Liver (tissue), 9 donors: ENCODE results near the gene HADHA. TPM values are rescaled to one million over a fixed set of nuclear protein-coding genes. Genes with fewer than 3 reads are reported as not detected.
"Not testable (repeated sequence)": the region's sequence is repeated elsewhere in the genome, so short reads cannot be mapped to it uniquely, and the experiment has no call there.

ENCODE experiments used
- DNase-seq: peaks from one replicate; pipeline ENCODE4 v3.0.0-alpha.2; 2017; ENCODE audit warnings: low spot score
- H3K27ac ChIP-seq, 2 donors: one replicate each; pipeline ENCODE4 v1.7.0; 2013; ENCODE audit warnings: inconsistent platforms in 2 of 2, low read length in 2 of 2, control low read depth in 1 of 2, low read depth in 1 of 2, mild to moderate bottlenecking in 1 of 2
- H3K27me3 ChIP-seq, 4 donors: one replicate each; pipeline versions ENCODE4 v1.6.1 to v1.7.0; 2013; ENCODE audit warnings: low read length in 3 of 4, inconsistent platforms in 1 of 4, mild to moderate bottlenecking in 1 of 4, moderate library complexity in 1 of 4; ENCODE audit not compliant: control insufficient read depth in 4 of 4, insufficient read depth in 4 of 4
- H3K36me3 ChIP-seq, 4 donors: one replicate each; pipeline versions ENCODE4 v1.6.1 to v1.7.0; 2013; ENCODE audit warnings: low read length in 3 of 4, mild to moderate bottlenecking in 3 of 4, low read depth in 1 of 4, moderate library complexity in 1 of 4; ENCODE audit not compliant: control insufficient read depth in 4 of 4, insufficient read depth in 3 of 4
- H3K4me1 ChIP-seq, 4 donors: one replicate each; pipeline versions ENCODE4 v1.6.1 to v1.7.0; 2013; ENCODE audit warnings: low read length in 3 of 4, mild to moderate bottlenecking in 3 of 4, moderate library complexity in 1 of 4; ENCODE audit not compliant: control insufficient read depth in 4 of 4, insufficient read depth in 4 of 4
- H3K4me3 ChIP-seq, 3 donors: one replicate each; pipeline versions ENCODE4 v1.6.1 to v1.7.0; 2013; ENCODE audit warnings: low read length in 3 of 3, control low read depth in 1 of 3, low read depth in 1 of 3, mild to moderate bottlenecking in 1 of 3
- H3K9ac ChIP-seq, 2 donors: one replicate each; pipeline ENCODE4 v1.7.0; 2013; ENCODE audit warnings: low read length in 2 of 2, mild to moderate bottlenecking in 2 of 2, moderate library complexity in 2 of 2, control low read depth in 1 of 2, low read depth in 1 of 2
- H3K9me3 ChIP-seq, 4 donors: one replicate each; pipeline versions ENCODE4 v1.6.1 to v1.7.0; 2013; ENCODE audit warnings: low read length in 3 of 4; ENCODE audit not compliant: control insufficient read depth in 4 of 4
- ATF3 ChIP-seq: IDR thresholded peaks from 2 replicates; pipeline ENCODE4 v1.6.1; 2016; ENCODE audit warnings: antibody characterized with exemption
- CTCF ChIP-seq: fragments of 150-350 bp; IDR thresholded peaks from 2 replicates; pipeline ENCODE4 v1.5.1; 2017; ENCODE audit warnings: improper control_type of control experiment, low read depth, low read length; ENCODE audit not compliant: missing input control
- EGR1 ChIP-seq, 2 donors: IDR thresholded peaks; 2 replicates each; pipeline ENCODE4 v1.6.1; 2016 to 2018; ENCODE audit warnings: antibody characterized with exemption in 2 of 2, low read depth in 2 of 2
- FOXA1 ChIP-seq: IDR thresholded peaks from 2 replicates; pipeline ENCODE4 v1.6.1; 2016; ENCODE audit warnings: antibody characterized with exemption
- FOXA2 ChIP-seq: IDR thresholded peaks from 2 replicates; pipeline ENCODE4 v1.6.1; 2016; ENCODE audit warnings: antibody characterized with exemption
- GABPA ChIP-seq, 2 donors: IDR thresholded peaks in 1 of 2; conservative IDR thresholded peaks in 1 of 2; 2 replicates each; pipeline ENCODE4 v1.6.1; 2016; ENCODE audit warnings: antibody characterized with exemption in 2 of 2, mild to moderate bottlenecking in 1 of 2, moderate library complexity in 1 of 2
- JUND ChIP-seq, 2 donors: IDR thresholded peaks; 2 replicates each; pipeline ENCODE4 v1.6.1; 2016; ENCODE audit warnings: antibody characterized with exemption in 2 of 2
- NR2F2 ChIP-seq: IDR thresholded peaks from 2 replicates; pipeline ENCODE4 v1.6.1; 2016; ENCODE audit warnings: antibody characterized with exemption
- RAD21 ChIP-seq, 2 donors: IDR thresholded peaks; 2 replicates each; pipeline ENCODE4 v1.6.1; 2016; ENCODE audit warnings: antibody characterized with exemption in 2 of 2, mild to moderate bottlenecking in 2 of 2
- RXRA ChIP-seq, 2 donors: IDR thresholded peaks; 2 replicates each; pipeline ENCODE4 v1.6.1; 2017 to 2018; ENCODE audit warnings: antibody characterized with exemption in 2 of 2, mild to moderate bottlenecking in 1 of 2
- TAF1 ChIP-seq: conservative IDR thresholded peaks from 2 replicates; pipeline ENCODE4 v1.6.1; 2016; ENCODE audit warnings: antibody characterized with exemption, mild to moderate bottlenecking
- YY1 ChIP-seq: IDR thresholded peaks from 2 replicates; pipeline ENCODE4 v1.6.1; 2016; ENCODE audit warnings: antibody characterized with exemption, mild to moderate bottlenecking
- WGBS: extraction: QIAGEN DNeasy Blood & Tissue Kit; methylation state at CpG from one replicate; pipeline ENCODE4 v1.1.7; 2013; 5-methylcytosine and 5-hydroxymethylcytosine counted together
- polyA plus RNA-seq, 2 donors: library from polyadenylated mRNA; stranded (reverse) in 1 of 2; unstranded in 1 of 2; fragments of 200-250 nt in 1 of 2; fragments of >200 nt in 1 of 2; fragmentation: Nextera tagmentation in 1 of 2; extraction: Ambion mirVana in 1 of 2; gene quantifications; one replicate each; pipeline versions ENCODE4 v1.2.1 to v1.2.3, GENCODE V29; 2013 to 2015
- total RNA-seq, 2 donors: library from RNA; depleted of rRNA; stranded (reverse); fragments of >200 nt; gene quantifications; one replicate each; pipeline ENCODE4 v1.2.3, GENCODE V29; 2014
- TF ChIP-seq, protein P1 (sequence below): IDR thresholded peaks from 2 replicates; pipeline ENCODE4 v1.6.1; 2016; ENCODE audit warnings: antibody characterized with exemption
- donor health status: healthy.
- donor health status: healthy.
- donor health status: healthy.
- donor health status: healthy.
- donor health status: healthy.

HADHA gene
- total and polyA plus RNA-seq, 4 donors, result 101 to 276 (median 159) TPM

GRCh38 chr2:26273501-26273900 is 29.1 kb upstream of the HADHA start:
- WGBS, result 57% methylated on average over 2 of the region's 2 CpGs
- Histone ChIP-seq H3K36me3 (peaks cover 0 to 19% (median 12%) of the 10 kb centered on the region in 4 donors), H3K27ac (peak overlapping the region; percentile 42 to 64), H3K4me3 (no peak overlapping the region), H3K9me3 (no peaks in the 10 kb centered on the region), H3K9ac (no peak overlapping the region), H3K27me3 (no peaks in the 10 kb centered on the region), H3K4me1 (peaks cover 11 to 29% (median 22%) of the 10 kb centered on the region in 4 donors)
- TF ChIP-seq FOXA1, result no peak
- no peak for TF ChIP-seq JUND (IDR thresholded peaks at IDR 0.05)
- no peak for TF ChIP-seq FOXA2
- no peak for TF ChIP-seq RAD21 (IDR thresholded peaks at IDR 0.05)
- TF ChIP-seq, protein P1, sequence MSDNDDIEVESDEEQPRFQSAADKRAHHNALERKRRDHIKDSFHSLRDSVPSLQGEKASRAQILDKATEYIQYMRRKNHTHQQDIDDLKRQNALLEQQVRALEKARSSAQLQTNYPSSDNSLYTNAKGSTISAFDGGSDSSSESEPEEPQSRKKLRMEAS, result no peak
- TF ChIP-seq RXRA (IDR thresholded peaks at IDR 0.05), result no peak
- TF ChIP-seq NR2F2, result no peak
- TF ChIP-seq YY1, result no peak
- TF ChIP-seq CTCF, result no peak
- TF ChIP-seq TAF1, result no peak
- TF ChIP-seq ATF3, result no peak
- DNase-seq, result no peak

DNA sequence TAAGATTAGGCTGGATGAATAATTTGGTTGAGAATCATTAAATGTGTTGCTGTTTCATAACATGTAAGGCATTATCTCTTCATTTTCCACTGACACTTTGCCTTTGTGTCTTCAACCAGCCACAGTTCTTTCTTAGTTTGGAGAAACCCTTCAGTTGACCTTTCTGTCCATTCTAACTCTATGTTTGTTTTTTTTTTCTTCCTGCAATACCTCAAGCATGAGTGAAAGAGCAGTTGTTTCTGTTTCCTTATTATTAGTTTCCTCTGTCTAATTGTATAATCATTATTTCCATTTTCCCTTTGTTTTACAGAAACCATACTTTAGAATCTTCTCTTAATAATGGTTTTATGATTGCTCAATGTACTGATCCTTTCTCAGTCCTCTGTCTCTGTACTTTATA is 25.9 kb upstream of the HADHA start:
- no peaks in the 10 kb centered on the region for H3K9me3 ChIP-seq
- H3K27ac ChIP-seq, result no peak overlapping the region
- TF ChIP-seq NR2F2, result no peak
- no peak for DNase-seq
- H3K4me3 ChIP-seq, result no peak overlapping the region
- peaks cover 0 to 2% (median 1%) of the 10 kb centered on the region in 4 donors for H3K36me3 ChIP-seq
- no peak overlapping the region for H3K9ac ChIP-seq
- no peaks in the 10 kb centered on the region for H3K27me3 ChIP-seq
- peaks cover 10 to 25% (median 19%) of the 10 kb centered on the region in 4 donors for H3K4me1 ChIP-seq

GRCh38 chr2:26269571-26270158 is 25.2 kb upstream of the HADHA start:
- H3K4me1 ChIP-seq, result peaks cover 5 to 18% (median 12%) of the 10 kb centered on the region in 4 donors
- WGBS, result 94% methylated on average over 6 of the region's 6 CpGs

GRCh38 chr2:26268670-26269385 is 24.4 kb upstream of the HADHA start:
- not testable (repeated sequence) for H3K9ac ChIP-seq, H3K4me3 ChIP-seq, H3K27me3 ChIP-seq, H3K36me3 ChIP-seq, H3K27ac ChIP-seq, DNase-seq, H3K9me3 ChIP-seq
- H3K4me1 ChIP-seq, result peaks cover 5 to 13% (median 9%) of the 10 kb centered on the region in 4 donors
- 89% methylated on average over 12 of the region's 12 CpGs for WGBS

More at GRCh38 chr2:26269571-26270158, 25.2 kb upstream of the HADHA start:
- H3K4me3 ChIP-seq, result no peak overlapping the region
- no peak overlapping the region for H3K27ac ChIP-seq
- DNase-seq, result no peak
- TF ChIP-seq EGR1 (IDR thresholded peaks at IDR 0.05; ENCODE audit: low read depth in 2 of 2) (no peak), JUND (IDR thresholded peaks at IDR 0.05) (no peak), TAF1 (no peak), ATF3 (no peak), GABPA (IDR thresholded peaks at IDR 0.05 in 1 of 2, conservative IDR thresholded peaks at IDR 0.05 in 1 of 2) (no peak)
- no peaks in the 10 kb centered on the region for H3K9me3 ChIP-seq
- H3K36me3 ChIP-seq, result peaks cover 0 to 6% (median 3%) of the 10 kb centered on the region in 4 donors
- H3K9ac ChIP-seq, result no peak overlapping the region
- no peaks in the 10 kb centered on the region for H3K27me3 ChIP-seq
